ENCODE measurements around the gene XYLT1.

- TF ChIP-seq, protein P1, sequence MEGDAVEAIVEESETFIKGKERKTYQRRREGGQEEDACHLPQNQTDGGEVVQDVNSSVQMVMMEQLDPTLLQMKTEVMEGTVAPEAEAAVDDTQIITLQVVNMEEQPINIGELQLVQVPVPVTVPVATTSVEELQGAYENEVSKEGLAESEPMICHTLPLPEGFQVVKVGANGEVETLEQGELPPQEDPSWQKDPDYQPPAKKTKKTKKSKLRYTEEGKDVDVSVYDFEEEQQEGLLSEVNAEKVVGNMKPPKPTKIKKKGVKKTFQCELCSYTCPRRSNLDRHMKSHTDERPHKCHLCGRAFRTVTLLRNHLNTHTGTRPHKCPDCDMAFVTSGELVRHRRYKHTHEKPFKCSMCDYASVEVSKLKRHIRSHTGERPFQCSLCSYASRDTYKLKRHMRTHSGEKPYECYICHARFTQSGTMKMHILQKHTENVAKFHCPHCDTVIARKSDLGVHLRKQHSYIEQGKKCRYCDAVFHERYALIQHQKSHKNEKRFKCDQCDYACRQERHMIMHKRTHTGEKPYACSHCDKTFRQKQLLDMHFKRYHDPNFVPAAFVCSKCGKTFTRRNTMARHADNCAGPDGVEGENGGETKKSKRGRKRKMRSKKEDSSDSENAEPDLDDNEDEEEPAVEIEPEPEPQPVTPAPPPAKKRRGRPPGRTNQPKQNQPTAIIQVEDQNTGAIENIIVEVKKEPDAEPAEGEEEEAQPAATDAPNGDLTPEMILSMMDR (conservative IDR thresholded peaks at IDR 0.05; ENCODE audit: low read length) = no peak
- no peak for TF ChIP-seq EZH2phosphoT487 (IDR thresholded peaks at IDR 0.05; ENCODE audit: borderline replicate concordance)
These were observed 79.0 kb downstream of the XYLT1 start for GRCh38 chr16:17391715-17392114.

All from Loucy (cell line).